Type B pancreatic cell (in vitro differentiated cells): ENCODE data around the gene KBTBD2. TPM values are rescaled to one million over a fixed set of nuclear protein-coding genes. Genes with fewer than 3 reads are reported as not detected.
"Not testable (repeated sequence)": the region's sequence is repeated elsewhere in the genome, so short reads cannot be mapped to it uniquely, and the experiment has no call there.

Experiments used
- DNase-seq: peaks from one replicate; pipeline ENCODE4 v3.0.0; 2021; ENCODE audit warnings: mixed read lengths; ENCODE audit not compliant: unreplicated experiment; ENCODE audit errors: extremely low spot score
- H3K27ac Mint-ChIP-seq: 2 replicates; pipeline ENCODE4 v1.8.0; 2021; ENCODE audit warnings: mild to moderate bottlenecking, mixed read lengths
- H3K27me3 Mint-ChIP-seq: 2 replicates; pipeline ENCODE4 v1.8.0; 2021; ENCODE audit warnings: mixed read lengths
- H3K36me3 Mint-ChIP-seq: 2 replicates; pipeline ENCODE4 v1.8.0; 2021; ENCODE audit warnings: mixed read lengths
- H3K4me1 Mint-ChIP-seq: one replicate; pipeline ENCODE4 v1.8.0; 2021; ENCODE audit warnings: mixed read lengths; ENCODE audit not compliant: unreplicated experiment
- H3K4me3 Mint-ChIP-seq: 2 replicates; pipeline ENCODE4 v1.8.0; 2021; ENCODE audit warnings: mild to moderate bottlenecking, mixed read lengths
- H3K9me3 Mint-ChIP-seq: 2 replicates; pipeline ENCODE4 v1.8.0; 2021; ENCODE audit warnings: mixed read lengths
- CTCF ChIP-seq: fragments of 200-600 bp; sonication (generic); conservative IDR thresholded peaks from 2 replicates; pipeline ENCODE4 v1.5.0; 2021; ENCODE audit warnings: antibody characterized with exemption, mild to moderate bottlenecking
- total RNA-seq: library from RNA; stranded (reverse); gene quantifications from 2 replicates; pipeline ENCODE4 v1.2.1, GENCODE V29; 2021; ENCODE audit warnings: low replicate concordance

The KBTBD2 gene
- total RNA-seq, 1 donor from 2014 or later, result 32.3 TPM

- DNase-seq, result no peak
- Mint-ChIP-seq H3K4me1 (peaks cover 15% of the 10 kb centered on the region), H3K27me3 (peaks cover 4% of the 10 kb centered on the region), H3K36me3 (no peaks in the 10 kb centered on the region), H3K9me3 (no peaks in the 10 kb centered on the region), H3K27ac (no peak overlapping the region), H3K4me3 (no peak overlapping the region)
- no peak for TF ChIP-seq CTCF
These were observed 32.9 kb downstream of the KBTBD2 start for GRCh38 chr7:32858648-32859047.

GRCh38 chr7:32857063-32857462 is 34.5 kb downstream of the KBTBD2 start:
- not testable (repeated sequence) for H3K27me3 Mint-ChIP-seq, H3K4me3 Mint-ChIP-seq, H3K27ac Mint-ChIP-seq, H3K9me3 Mint-ChIP-seq, DNase-seq, H3K36me3 Mint-ChIP-seq
- H3K4me1 Mint-ChIP-seq, result peaks cover 15% of the 10 kb centered on the region

GRCh38 chr7:32855837-32856775 is 35.5 kb downstream of the KBTBD2 start:
- H3K4me1 Mint-ChIP-seq, result peaks cover 11% of the 10 kb centered on the region
- not testable (repeated sequence) for DNase-seq, H3K9me3 Mint-ChIP-seq, H3K36me3 Mint-ChIP-seq, H3K27me3 Mint-ChIP-seq, H3K27ac Mint-ChIP-seq, H3K4me3 Mint-ChIP-seq

GRCh38 chr7:32850654-32851053 is 40.9 kb downstream of the KBTBD2 start:
- not testable (repeated sequence) for H3K4me1 Mint-ChIP-seq

GRCh38 chr7:32848655-32849054 is 42.9 kb downstream of the KBTBD2 start:
- H3K27me3 Mint-ChIP-seq, DNase-seq, H3K27ac Mint-ChIP-seq, H3K4me3 Mint-ChIP-seq, H3K4me1 Mint-ChIP-seq, H3K9me3 Mint-ChIP-seq, H3K36me3 Mint-ChIP-seq: not testable (repeated sequence)

More at GRCh38 chr7:32850654-32851053, 40.9 kb downstream of the KBTBD2 start:
- not testable (repeated sequence) for H3K4me3 Mint-ChIP-seq, H3K9me3 Mint-ChIP-seq, H3K36me3 Mint-ChIP-seq, H3K27ac Mint-ChIP-seq, DNase-seq, H3K27me3 Mint-ChIP-seq

GRCh38 chr7:32846630-32847225 is 44.8 kb downstream of the KBTBD2 start:
- peak; percentile 85 for TF ChIP-seq CTCF
- Mint-ChIP-seq H3K9me3 (no peaks in the 10 kb centered on the region), H3K36me3 (no peaks in the 10 kb centered on the region), H3K27me3 (no peaks in the 10 kb centered on the region), H3K4me1 (peaks cover 6% of the 10 kb centered on the region), H3K4me3 (no peak overlapping the region), H3K27ac (no peak overlapping the region)
- DNase-seq, result peak; percentile 80

- not testable (repeated sequence) for H3K9me3 Mint-ChIP-seq, H3K4me1 Mint-ChIP-seq, DNase-seq, H3K4me3 Mint-ChIP-seq, H3K27me3 Mint-ChIP-seq, H3K27ac Mint-ChIP-seq, H3K36me3 Mint-ChIP-seq
These were observed 46.8 kb downstream of the KBTBD2 start for GRCh38 chr7:32844748-32845147.

GRCh38 chr7:32843763-32844162 is 47.8 kb downstream of the KBTBD2 start:
- H3K4me3 Mint-ChIP-seq, DNase-seq, H3K27ac Mint-ChIP-seq, H3K9me3 Mint-ChIP-seq, H3K4me1 Mint-ChIP-seq, H3K27me3 Mint-ChIP-seq, H3K36me3 Mint-ChIP-seq: not testable (repeated sequence)

- H3K36me3 Mint-ChIP-seq, H3K27me3 Mint-ChIP-seq, H3K4me3 Mint-ChIP-seq, H3K4me1 Mint-ChIP-seq, DNase-seq, H3K27ac Mint-ChIP-seq, H3K9me3 Mint-ChIP-seq: not testable (repeated sequence)
These were observed 51.7 kb downstream of the KBTBD2 start for GRCh38 chr7:32839846-32840245.

GRCh38 chr7:32828996-32829752 is 62.4 kb downstream of the KBTBD2 start:
- not testable (repeated sequence) for H3K27ac Mint-ChIP-seq, H3K9me3 Mint-ChIP-seq, H3K4me1 Mint-ChIP-seq

More at GRCh38 chr7:32828996-32829752, 62.4 kb downstream of the KBTBD2 start:
- DNase-seq, H3K36me3 Mint-ChIP-seq, H3K4me3 Mint-ChIP-seq, H3K27me3 Mint-ChIP-seq: not testable (repeated sequence)
